GM12892 (cell line): ENCODE results near the gene SFTPB.
A peak's percentile ranks its signal among the peaks of the same experiment; 100 is the strongest.

Source experiments
- DNase-seq: peaks from one replicate; pipeline ENCODE4 v3.0.0; 2011; ENCODE audit not compliant: insufficient read length
- FAIRE-seq: peaks from 2 replicates; lab custom pipeline; 2011; peaks lifted over from hg19 to GRCh38; lab: Jason Lieb, UNC
- POLR2A ChIP-seq: IDR thresholded peaks from 2 replicates; pipeline ENCODE4 v1.6.1; 2011; ENCODE audit warnings: low read depth, low read length, control low read depth
- POLR2AphosphoS5 ChIP-seq: IDR thresholded peaks from 2 replicates; pipeline ENCODE4 v1.6.1; 2011; ENCODE audit warnings: low read depth, low read length, control low read depth
- TAF1 ChIP-seq: IDR thresholded peaks from 2 replicates; pipeline ENCODE4 v1.6.1; 2011; ENCODE audit warnings: low read depth, mild to moderate bottlenecking, control low read depth, low read length, borderline replicate concordance

The SFTPB gene

GRCh38 chr2:85611705-85612587 is 56.1 kb downstream of the SFTPB start, which contains the start of gene C2orf68:
C2orf68 (minus strand) TSS chr2:85612066; CDS start chr2:85611984, 82 bp downstream.
- peak; percentile 78 for FAIRE-seq
- peak; percentile 96 for DNase-seq
- TF ChIP-seq POLR2A = peak; percentile 84
- TF ChIP-seq TAF1 = 0 out of 2 replicates have a peak, but pooled peaks have one; percentile 52
- TF ChIP-seq POLR2AphosphoS5 = peak; percentile 82

GRCh38 chr2:85611217-85611704 is 56.7 kb downstream of the SFTPB start:
- no peak for DNase-seq
- no peak for TF ChIP-seq POLR2A
- no peak for TF ChIP-seq TAF1
- TF ChIP-seq POLR2AphosphoS5 = no peak
- no peak for FAIRE-seq
